Skin epidermis (tissue), 12 donors: ENCODE data around the gene NEUROG1.
A peak's percentile ranks its signal among the peaks of the same experiment; 100 is the strongest.

Experiments used
- H3K27ac ChIP-seq, 21 experiments: fragments of 200-600 bp; sonication (generic) in 11 of 21; one replicate each; pipeline ENCODE4 v1.5.0; 2020; ENCODE audit warnings: mild to moderate bottlenecking in 3 of 21, inconsistent platforms in 2 of 21, moderate library complexity in 2 of 21
- H3K4me3 ChIP-seq, 7 experiments: fragments of 200-600 bp; sonication (generic) in 2 of 7; one replicate each; pipeline ENCODE4 v1.5.0; 2020; ENCODE audit warnings: inconsistent platforms in 2 of 7, mild to moderate bottlenecking in 2 of 7, moderate library complexity in 1 of 7

The NEUROG1 gene

GRCh38 chr5:135565725-135566421 is 30.1 kb upstream of the NEUROG1 start:
- H3K4me3 ChIP-seq = no peak overlapping the region
- peak overlapping the region in 10 of 21 experiments; percentile 4 to 68 (median 41) for H3K27ac ChIP-seq

GRCh38 chr5:135565266-135565665 is 29.5 kb upstream of the NEUROG1 start:
- Histone ChIP-seq H3K4me3 (no peak overlapping the region), H3K27ac (peak overlapping the region in 8 of 21 experiments; percentile 4 to 59 (median 18))

- Histone ChIP-seq H3K27ac (peak overlapping the region in 1 of 21 experiments; percentile 6), H3K4me3 (no peak overlapping the region)
These were observed 28.6 kb upstream of the NEUROG1 start for GRCh38 chr5:135564331-135564730.

DNA sequence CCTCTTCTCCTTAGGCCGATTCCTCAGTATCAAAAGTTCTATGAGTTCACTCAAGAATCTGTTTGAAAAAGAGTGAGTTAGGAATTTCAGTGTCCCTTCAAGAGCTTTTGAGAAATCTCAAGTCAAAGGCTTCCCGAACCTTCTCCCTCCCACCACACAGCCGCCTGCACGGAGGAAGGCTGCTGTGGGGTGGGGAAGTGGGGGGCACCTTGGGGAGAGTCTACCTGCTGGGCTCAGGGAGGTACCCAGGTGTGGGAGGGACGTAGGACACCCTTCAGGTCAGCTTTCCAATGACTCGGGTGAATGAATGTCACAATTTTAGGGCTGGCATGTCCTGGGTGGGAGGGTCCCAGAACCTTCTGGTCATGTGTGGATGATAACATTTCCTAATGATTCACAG is 25.5 kb upstream of the NEUROG1 start:
- H3K4me3 ChIP-seq = no peak overlapping the region
- H3K27ac ChIP-seq = no peak overlapping the region

DNA sequence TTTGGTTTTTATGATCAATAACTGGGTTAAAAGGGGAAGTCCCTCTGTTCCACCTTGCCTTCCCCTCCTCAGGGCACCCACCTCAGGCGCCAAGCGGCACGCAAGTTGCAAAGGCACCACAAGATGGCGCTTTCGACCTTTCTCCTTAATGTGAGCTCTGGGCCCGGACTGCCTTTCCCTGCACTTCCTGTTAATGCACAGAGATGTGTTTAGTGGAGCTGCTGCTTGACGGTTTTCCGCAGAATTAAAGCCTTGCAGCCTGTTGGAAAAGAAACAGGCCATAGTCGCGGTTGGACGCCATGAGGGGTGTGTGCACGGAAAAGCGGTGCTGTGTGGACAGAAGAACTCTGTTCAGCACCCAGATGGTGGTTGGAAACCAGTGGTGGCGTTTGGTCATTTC is 25.1 kb upstream of the NEUROG1 start:
- Histone ChIP-seq H3K4me3 (no peak overlapping the region), H3K27ac (no peak overlapping the region)

DNA sequence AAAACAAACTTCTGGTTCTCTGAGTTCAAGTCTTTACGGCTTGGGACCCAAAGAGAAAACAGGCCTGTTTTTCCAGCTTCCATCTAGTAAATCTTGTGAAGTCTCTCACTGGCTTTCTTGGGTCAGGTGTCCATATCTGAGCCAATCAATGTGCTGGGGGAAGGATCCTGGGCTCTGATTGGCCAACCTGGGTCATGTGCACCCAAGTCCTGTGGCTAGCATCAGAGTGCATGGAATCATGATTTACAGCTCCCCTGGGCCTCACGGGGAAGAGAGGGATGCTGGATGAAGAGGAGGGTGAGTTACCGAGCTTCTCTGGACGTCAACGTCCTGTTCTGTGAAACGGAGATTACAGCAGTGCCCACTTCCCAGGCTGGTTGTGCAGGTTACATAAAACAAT is 23.6 kb upstream of the NEUROG1 start:
- no peak overlapping the region for H3K4me3 ChIP-seq
- H3K27ac ChIP-seq = no peak overlapping the region

GRCh38 chr5:135557076-135557838 is 21.5 kb upstream of the NEUROG1 start:
- H3K27ac ChIP-seq = no peak overlapping the region
- H3K4me3 ChIP-seq = no peak overlapping the region

GRCh38 chr5:135556620-135557019 is 20.9 kb upstream of the NEUROG1 start:
- Histone ChIP-seq H3K27ac (no peak overlapping the region), H3K4me3 (no peak overlapping the region)

- no peak overlapping the region for H3K4me3 ChIP-seq
- no peak overlapping the region for H3K27ac ChIP-seq
These were observed 19.8 kb upstream of the NEUROG1 start for GRCh38 chr5:135555530-135555929.

- no peak overlapping the region for H3K27ac ChIP-seq
These were observed 18.1 kb upstream of the NEUROG1 start for GRCh38 chr5:135553688-135554462.

GRCh38 chr5:135551593-135552447 is 16.1 kb upstream of the NEUROG1 start:
- H3K4me3 ChIP-seq = no peak overlapping the region
- no peak overlapping the region for H3K27ac ChIP-seq

More at GRCh38 chr5:135553688-135554462, 18.1 kb upstream of the NEUROG1 start:
- H3K4me3 ChIP-seq = no peak overlapping the region

GRCh38 chr5:135549413-135549812 is 13.6 kb upstream of the NEUROG1 start:
- Histone ChIP-seq H3K4me3 (no peak overlapping the region), H3K27ac (no peak overlapping the region)

- Histone ChIP-seq H3K4me3 (no peak overlapping the region), H3K27ac (no peak overlapping the region)
These were observed 12.0 kb upstream of the NEUROG1 start for GRCh38 chr5:135547590-135548254.

DNA sequence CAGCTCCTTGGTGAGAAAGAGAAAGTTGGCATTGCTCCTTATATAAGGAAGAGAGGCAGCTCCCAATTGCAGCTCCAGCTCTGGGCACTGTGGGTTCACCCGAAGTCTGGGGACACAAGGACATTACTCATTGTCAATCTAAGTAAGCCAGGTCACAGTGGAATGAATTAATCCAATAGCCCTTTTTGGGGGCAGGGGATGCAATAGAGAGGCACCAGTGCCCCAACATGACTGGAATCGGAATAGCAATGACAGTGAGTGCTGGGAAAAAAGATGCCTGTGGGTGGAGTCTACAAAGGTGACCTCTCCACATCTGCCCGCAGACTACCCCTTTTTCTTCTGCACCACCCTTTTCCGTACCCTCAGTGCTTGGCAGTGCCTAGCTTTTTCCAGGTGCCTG is 11.1 kb upstream of the NEUROG1 start:
- Histone ChIP-seq H3K4me3 (no peak overlapping the region), H3K27ac (no peak overlapping the region)

DNA sequence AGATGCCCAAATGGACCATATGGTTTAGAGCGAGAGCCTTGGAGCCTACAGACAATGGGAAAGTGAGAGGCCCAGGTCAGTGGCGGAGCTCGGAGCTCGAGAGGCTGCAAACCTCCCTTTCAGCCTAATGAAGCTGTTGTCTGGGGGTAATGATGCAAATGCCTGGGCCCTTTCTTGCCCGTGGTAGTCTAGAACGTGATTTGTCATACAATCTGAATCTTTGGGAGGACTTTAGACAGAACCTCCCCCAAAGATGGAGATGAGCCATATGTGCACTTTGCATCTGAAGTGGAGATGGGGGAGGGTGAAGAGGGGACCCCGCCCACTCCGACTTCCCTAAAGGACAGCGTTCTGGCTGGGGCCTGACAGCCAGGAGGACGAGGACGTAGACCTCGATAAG is 10.3 kb upstream of the NEUROG1 start:
- Histone ChIP-seq H3K4me3 (no peak overlapping the region), H3K27ac (no peak overlapping the region)

- Histone ChIP-seq H3K4me3 (peak overlapping the region in 1 of 7 experiments; percentile 43), H3K27ac (no peak overlapping the region)
These were observed 9.3 kb upstream of the NEUROG1 start for GRCh38 chr5:135545099-135545498.

DNA sequence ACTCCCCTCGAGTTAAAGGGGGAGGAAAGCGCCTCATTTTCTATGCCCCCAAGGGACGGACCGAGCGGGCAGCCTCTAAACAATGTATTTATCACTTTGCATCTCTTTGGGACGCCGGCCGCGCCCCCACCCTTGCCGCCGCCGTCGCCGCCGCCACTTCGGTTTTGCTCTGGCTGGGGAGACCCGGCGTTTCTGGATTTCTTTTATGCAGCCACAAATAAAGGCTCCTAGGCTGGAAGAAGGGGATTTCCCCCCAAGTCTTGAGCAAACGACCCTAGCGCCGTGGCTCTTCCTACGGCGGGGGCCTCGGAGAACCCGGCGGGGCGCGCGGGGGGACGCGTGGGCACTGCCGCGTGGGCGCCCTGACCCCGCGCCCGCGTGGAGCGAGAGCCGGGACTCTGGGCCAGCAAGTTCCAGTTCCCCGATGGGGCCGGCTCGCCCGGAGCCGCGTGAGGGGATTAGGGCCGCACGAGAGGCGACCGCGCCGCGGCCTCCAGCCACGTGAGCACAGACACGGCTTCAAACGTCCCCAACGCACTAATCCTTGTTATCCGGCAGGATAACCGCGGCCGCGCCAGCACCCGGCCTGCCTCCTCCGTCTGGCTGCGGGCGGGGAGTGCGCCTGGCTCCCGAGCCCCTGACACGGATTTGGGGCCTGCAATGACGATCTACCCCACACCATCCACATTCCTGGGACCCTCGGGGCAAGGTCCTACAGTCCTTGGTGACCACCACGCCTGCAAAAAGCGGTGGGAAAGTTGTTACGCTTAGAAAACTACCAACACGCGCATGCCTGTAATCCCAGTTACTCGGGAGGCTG is 7.9 kb upstream of the NEUROG1 start:
- H3K27ac ChIP-seq = peak overlapping the region in 6 of 21 experiments; percentile 3 to 38 (median 18)
- peak overlapping the region; percentile 29 to 45 (median 33) for H3K4me3 ChIP-seq

GRCh38 chr5:135543001-135543484 is 7.3 kb upstream of the NEUROG1 start:
- peak overlapping the region in 2 of 21 experiments; percentile 3 to 9 for H3K27ac ChIP-seq
- peak overlapping the region in 6 of 7 experiments; percentile 30 to 45 (median 38) for H3K4me3 ChIP-seq
